HG02973 (cell line): ENCODE measurements around the gene EMP1.
"Not testable (repeated sequence)": the region's sequence is repeated elsewhere in the genome, so short reads cannot be mapped to it uniquely, and the experiment has no call there.

Source experiments
- ATAC-seq: cut with Tn5 transposase; IDR thresholded peaks from one replicate; pipeline ENCODE4 v1.9.1; 2021; ENCODE audit warnings: moderate library complexity; ENCODE audit not compliant: unreplicated experiment

Gene EMP1

DNA sequence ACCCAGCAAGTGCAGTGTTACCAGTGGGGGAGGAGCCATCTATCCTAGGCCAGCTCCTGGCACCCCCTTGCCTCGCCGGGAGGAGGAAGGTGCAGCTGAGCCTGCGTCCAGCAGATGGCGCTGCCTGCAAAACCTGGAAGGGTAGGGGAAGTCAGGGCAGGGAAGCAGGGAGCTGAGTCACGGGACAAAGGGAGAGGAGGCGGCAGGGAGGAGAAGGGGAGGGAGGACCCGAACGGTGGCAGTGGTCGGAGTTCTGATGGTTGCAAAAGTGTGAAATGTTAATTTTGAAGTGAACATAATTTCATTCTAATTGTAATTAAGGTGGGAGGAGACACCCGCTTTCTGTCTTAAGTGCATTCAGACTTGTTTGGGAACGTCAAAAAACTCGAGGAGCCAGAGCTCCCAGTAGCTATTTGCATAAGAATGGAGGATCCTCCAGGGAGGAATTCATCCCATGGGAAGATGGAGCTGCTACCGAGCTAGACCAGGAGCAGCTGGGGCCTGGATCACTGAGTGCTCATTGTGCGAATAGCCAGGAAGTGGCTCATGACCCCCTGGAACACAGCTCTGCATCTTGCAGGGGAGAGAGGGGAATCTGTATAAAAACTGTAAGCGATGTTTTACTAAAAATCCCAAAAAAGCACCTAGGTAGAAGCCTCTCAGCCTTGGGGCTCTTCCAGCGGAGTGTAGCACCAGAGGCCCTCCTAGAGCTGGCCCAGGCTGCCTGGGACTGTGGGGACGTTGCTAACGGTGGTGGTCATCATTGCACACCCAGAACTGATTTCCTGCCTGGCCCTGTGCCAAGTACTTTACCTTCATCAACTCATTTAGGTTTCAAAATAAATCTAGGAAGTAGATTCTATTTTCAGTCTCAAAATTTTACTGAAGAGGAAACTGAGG lies 59.5 kb downstream of the EMP1 start:
- ATAC-seq, result peak; percentile 97

DNA sequence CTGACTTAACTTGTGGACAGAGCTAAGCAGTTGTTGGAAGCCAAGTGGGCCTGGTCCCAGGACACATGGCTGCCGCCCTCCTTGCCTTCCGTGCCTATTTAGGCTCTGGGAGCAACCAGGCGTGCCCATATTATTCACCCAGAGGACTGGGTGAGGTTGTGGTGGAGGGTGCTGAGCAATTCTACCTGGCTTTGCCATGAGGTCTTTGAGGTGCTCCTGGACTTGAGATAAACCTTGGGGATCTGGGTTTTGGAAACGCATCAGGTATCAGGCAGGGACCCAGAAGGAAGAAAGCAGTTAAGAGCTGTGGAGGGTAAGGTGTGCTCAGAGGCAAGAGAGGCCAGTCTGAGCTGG lies 60.1 kb downstream of the EMP1 start:
- ATAC-seq, result no peak

DNA sequence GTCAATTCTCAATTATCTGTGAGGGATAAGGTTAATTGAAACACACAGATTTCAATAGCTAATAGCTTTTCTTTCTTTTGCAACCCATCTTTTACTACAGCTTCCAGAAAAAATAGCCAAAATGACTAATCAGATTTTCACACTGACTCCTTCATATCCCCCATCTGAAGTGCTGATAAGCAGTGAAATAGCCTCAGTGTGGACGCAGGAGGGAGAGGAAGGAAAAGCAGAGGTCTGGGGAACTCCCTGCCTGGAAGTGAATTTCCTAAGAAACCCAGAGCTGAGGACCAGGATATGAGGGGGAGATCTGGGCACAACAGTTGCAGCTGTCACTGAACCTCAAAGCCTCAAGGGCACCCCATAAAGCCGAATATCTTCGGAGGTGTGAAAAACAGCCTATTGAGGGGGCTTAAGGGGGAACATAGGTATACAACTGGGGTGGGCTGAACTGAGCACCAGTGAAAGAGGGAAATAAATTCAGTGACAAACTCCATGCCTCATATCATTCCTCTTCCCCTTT lies 60.9 kb downstream of the EMP1 start:
- ATAC-seq, result no peak

DNA sequence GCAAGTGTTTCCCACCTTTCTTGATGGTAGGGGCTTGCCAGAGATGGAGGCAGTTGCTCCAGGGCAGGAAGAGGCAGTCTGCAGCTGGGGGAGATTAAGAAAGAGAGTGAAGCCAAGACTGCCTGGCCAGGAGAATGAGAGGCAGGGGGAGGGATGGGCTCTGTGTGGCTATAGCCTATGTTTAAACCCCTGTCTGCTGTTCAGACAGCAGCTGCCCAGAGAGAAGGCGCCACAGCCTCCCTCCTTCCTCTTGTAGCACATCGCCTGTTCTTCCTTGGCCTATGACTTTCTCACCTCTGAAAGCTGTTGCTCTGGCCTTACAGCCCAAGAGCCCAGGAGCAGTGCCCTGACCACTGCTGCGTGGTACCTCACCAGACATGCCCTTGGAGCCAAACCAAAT lies 61.7 kb downstream of the EMP1 start:
- ATAC-seq, result no peak

DNA sequence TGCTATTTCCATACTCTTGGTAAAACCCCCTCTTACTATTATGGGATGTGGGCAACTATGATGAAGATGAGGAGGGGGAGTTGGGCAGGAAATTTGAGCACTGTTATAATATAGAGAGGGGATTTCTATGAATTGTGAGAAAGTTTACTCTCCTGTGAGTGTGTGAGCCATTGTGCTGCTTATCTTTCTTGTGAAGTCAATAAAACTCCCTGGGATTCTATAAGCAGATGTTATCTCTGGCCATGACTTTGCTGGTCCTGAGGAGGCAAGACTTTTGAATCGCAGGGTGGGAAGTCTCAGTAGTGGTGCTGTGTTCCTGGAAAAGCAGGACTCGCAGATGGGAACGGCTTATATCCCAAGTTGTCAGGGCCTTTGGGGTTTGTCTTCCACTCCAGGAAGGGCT lies 62.2 kb downstream of the EMP1 start:
- ATAC-seq, result no peak

DNA sequence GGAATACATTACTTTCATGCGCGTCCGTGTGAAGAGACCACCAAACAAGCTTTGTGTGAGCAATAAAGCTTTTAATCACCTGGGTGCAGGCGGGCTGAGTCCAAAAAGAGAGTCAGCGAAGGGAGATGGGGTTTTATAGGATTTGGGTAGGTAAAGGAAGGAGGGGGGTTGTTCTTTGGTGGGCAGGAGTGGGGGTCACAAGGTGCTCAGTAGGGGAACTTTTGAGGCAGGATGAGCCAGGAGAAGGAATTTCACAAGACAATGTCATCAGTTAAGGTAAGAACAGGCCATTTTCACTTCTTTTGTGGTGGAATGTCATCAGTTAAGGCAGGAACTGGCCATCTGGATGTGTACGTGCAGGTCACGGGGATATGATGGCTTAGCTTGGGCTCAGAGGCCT lies 63.1 kb downstream of the EMP1 start:
- not testable (repeated sequence) for ATAC-seq

DNA sequence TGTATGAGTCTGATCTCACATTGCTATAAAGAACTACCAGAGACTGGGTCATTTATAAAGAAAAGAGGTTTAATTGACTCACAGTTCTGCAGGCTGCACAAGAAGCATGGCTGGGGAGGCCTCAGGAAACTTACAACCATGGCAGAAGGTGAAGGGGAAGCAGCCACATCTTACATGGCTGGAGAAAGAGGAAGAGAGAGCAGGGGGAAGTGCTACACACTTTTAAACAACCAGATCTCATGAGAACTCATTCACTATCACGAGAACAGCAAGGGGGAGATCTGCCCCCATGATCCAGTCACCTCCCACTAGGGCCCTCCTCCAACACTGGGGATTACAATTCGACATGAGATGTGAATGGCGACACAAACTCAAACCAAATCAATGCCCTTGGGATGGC lies 71.3 kb downstream of the EMP1 start:
- ATAC-seq, result not testable (repeated sequence)

DNA sequence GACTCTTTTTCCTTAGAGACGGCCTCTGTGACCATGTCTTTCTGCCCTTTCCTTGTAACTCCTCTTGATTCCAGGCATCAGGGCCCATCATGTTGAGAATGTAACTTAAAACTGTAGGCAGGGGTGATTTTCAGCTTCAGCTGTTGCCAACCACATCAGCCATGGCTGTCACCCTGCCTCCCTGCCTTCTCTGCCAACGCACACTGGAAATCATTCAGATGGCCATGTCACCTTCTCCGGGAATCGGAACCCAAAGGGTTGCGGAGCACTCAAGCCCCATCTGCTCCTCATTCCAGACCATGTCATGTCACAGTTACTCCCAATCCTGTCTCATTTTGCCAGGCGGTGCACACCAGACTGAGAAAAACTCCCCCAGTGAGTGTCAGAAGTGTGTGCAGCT lies 72.1 kb downstream of the EMP1 start:
- ATAC-seq, result no peak
